Breast epithelium (tissue), 4 donors: ENCODE results near the gene TERB1. TPM values are rescaled to one million over a fixed set of nuclear protein-coding genes. Genes with fewer than 3 reads are reported as not detected.

Experiments used
- DNase-seq, 2 donors: peaks; one replicate each; pipeline ENCODE4 v3.0.0-alpha.2; 2019; ENCODE audit warnings: low spot score in 2 of 2
- H3K27ac ChIP-seq, 2 donors: fragments of 200-600 bp; sonication (generic) in 1 of 2; one replicate each; pipeline ENCODE4 v1.5.1; 2016 to 2019; ENCODE audit warnings: mild to moderate bottlenecking in 1 of 2
- H3K27me3 ChIP-seq, 2 donors: fragments of 200-600 bp; sonication (generic) in 1 of 2; one replicate each; pipeline versions ENCODE4 v1.5.1 to v1.6.0; 2017 to 2019; ENCODE audit warnings: control low read depth in 1 of 2, mild to moderate bottlenecking in 1 of 2
- H3K36me3 ChIP-seq: fragments of 200-600 bp; one replicate; pipeline ENCODE4 v1.5.1; 2019
- H3K4me1 ChIP-seq, 2 donors: fragments of 200-600 bp; sonication (generic); one replicate each; pipeline ENCODE4 v1.5.1; 2016 to 2019; ENCODE audit warnings: control low read depth in 1 of 2
- H3K4me3 ChIP-seq, 3 donors: fragments of 200-600 bp; sonication (generic); 1 replicate in 2 of 3; 2 replicates in 1 of 3; pipeline ENCODE4 v1.5.1; 2016 to 2019; ENCODE audit warnings: mild to moderate bottlenecking in 3 of 3, moderate library complexity in 2 of 3
- H3K9me3 ChIP-seq, 2 donors: fragments of 200-600 bp; sonication (generic) in 1 of 2; one replicate each; pipeline ENCODE4 v1.5.1; 2016 to 2019; ENCODE audit warnings: control low read depth in 1 of 2
- POLR2A ChIP-seq: fragments of 450-650 bp; IDR thresholded peaks from one replicate; pipeline ENCODE4 v1.6.1; 2016; ENCODE audit warnings: antibody characterized with exemption, mild to moderate bottlenecking, moderate library complexity
- POLR2AphosphoS5 ChIP-seq, 3 donors: sonication (generic); formaldehyde crosslinking; IDR thresholded peaks; one replicate each; pipeline ENCODE4 v1.6.1; 2017; ENCODE audit warnings: antibody characterized with exemption in 3 of 3
- intact Hi-C: fragments of 100-400 bp; cut with DNase I; formaldehyde crosslinking; loops from one replicate; pipeline ENCODE4 v1.15.1; 2023; ENCODE audit warnings: low total_unique reads
- total RNA-seq, 3 donors: library from RNA; depleted of rRNA; stranded (reverse); fragments of >200 nt; gene quantifications; one replicate each; pipeline ENCODE4 v1.1.0, GENCODE V29; 2016
- TF ChIP-seq, protein P1 (sequence below), 3 donors: fragments of 450-650 bp; IDR thresholded peaks; one replicate each; pipeline ENCODE4 v1.5.1; 2016 to 2017; ENCODE audit warnings: antibody characterized with exemption in 3 of 3, mild to moderate bottlenecking in 3 of 3, moderate library complexity in 3 of 3

Gene TERB1
- total RNA-seq, 3 donors from 2014 or later = 0.33 to 0.64 (median 0.59) TPM

GRCh38 chr16:66841366-66841765, 40.0 kb upstream of the TERB1 start:
- intact Hi-C loops = no loop called here
- H3K27me3 ChIP-seq = peaks cover 0 to 17% of the 10 kb centered on the region in 2 donors
- DNase-seq = no peak
- H3K9me3 ChIP-seq = no peaks in the 10 kb centered on the region
- peaks cover 4 to 6% of the 10 kb centered on the region in 2 donors for H3K4me1 ChIP-seq
- TF ChIP-seq POLR2AphosphoS5 (IDR thresholded peaks at IDR 0.05) (no peak), POLR2A (no peak)
- TF ChIP-seq, protein P1, sequence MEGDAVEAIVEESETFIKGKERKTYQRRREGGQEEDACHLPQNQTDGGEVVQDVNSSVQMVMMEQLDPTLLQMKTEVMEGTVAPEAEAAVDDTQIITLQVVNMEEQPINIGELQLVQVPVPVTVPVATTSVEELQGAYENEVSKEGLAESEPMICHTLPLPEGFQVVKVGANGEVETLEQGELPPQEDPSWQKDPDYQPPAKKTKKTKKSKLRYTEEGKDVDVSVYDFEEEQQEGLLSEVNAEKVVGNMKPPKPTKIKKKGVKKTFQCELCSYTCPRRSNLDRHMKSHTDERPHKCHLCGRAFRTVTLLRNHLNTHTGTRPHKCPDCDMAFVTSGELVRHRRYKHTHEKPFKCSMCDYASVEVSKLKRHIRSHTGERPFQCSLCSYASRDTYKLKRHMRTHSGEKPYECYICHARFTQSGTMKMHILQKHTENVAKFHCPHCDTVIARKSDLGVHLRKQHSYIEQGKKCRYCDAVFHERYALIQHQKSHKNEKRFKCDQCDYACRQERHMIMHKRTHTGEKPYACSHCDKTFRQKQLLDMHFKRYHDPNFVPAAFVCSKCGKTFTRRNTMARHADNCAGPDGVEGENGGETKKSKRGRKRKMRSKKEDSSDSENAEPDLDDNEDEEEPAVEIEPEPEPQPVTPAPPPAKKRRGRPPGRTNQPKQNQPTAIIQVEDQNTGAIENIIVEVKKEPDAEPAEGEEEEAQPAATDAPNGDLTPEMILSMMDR (IDR thresholded peaks at IDR 0.05) = no peak
- no peak overlapping the region for H3K27ac ChIP-seq
- no peaks in the 10 kb centered on the region for H3K36me3 ChIP-seq
- no peak overlapping the region for H3K4me3 ChIP-seq

GRCh38 chr16:66840883-66841282, 39.5 kb upstream of the TERB1 start:
- Histone ChIP-seq H3K36me3 (no peaks in the 10 kb centered on the region), H3K27me3 (peaks cover 0 to 14% of the 10 kb centered on the region in 2 donors), H3K9me3 (no peaks in the 10 kb centered on the region), H3K4me3 (no peak overlapping the region), H3K27ac (no peak overlapping the region), H3K4me1 (peaks cover 4 to 6% of the 10 kb centered on the region in 2 donors)
- TF ChIP-seq, protein P1 (IDR thresholded peaks at IDR 0.05) = no peak
- TF ChIP-seq POLR2AphosphoS5 (IDR thresholded peaks at IDR 0.05) = no peak
- no peak for TF ChIP-seq POLR2A
- DNase-seq = no peak
- intact Hi-C loops = no loop called here

DNA sequence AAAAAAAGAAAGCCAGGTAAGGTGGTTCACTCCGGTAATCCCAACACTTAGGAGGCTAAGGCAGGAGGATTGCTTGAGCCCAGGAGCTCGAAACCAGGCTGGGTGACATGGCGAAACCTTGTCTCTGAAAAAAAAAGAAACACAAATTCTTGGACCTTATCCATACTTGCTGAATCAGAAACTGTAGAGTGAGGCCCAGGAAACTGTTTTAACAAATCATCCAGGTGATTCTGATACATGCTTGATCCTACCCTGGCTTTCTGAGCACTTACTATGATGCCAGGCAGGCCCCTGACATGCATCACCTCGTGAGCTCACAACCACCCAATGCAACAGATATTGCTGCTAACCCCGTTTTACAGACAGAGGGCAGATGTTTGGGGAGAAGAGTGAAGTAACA, 33.4 kb upstream of the TERB1 start:
- TF ChIP-seq, protein P1 (IDR thresholded peaks at IDR 0.05) = no peak
- no peak for TF ChIP-seq POLR2AphosphoS5 (IDR thresholded peaks at IDR 0.05)
- no peak for TF ChIP-seq POLR2A

GRCh38 chr16:66832661-66833305, 31.4 kb upstream of the TERB1 start:
- intact Hi-C loops = no loop called here
- H3K27ac ChIP-seq = no peak overlapping the region
- TF ChIP-seq POLR2A = no peak
- TF ChIP-seq, protein P1 (IDR thresholded peaks at IDR 0.05) = no peak
- no peak for TF ChIP-seq POLR2AphosphoS5 (IDR thresholded peaks at IDR 0.05)
- no peaks in the 10 kb centered on the region for H3K4me1 ChIP-seq
- H3K9me3 ChIP-seq = no peaks in the 10 kb centered on the region
- no peak overlapping the region for H3K4me3 ChIP-seq
- no peak for DNase-seq
- H3K36me3 ChIP-seq = no peaks in the 10 kb centered on the region
- no peaks in the 10 kb centered on the region for H3K27me3 ChIP-seq

More for the DNA sequence above, 33.4 kb upstream of the TERB1 start:
- no peaks in the 10 kb centered on the region for H3K36me3 ChIP-seq
- H3K4me1 ChIP-seq = no peaks in the 10 kb centered on the region
- H3K27me3 ChIP-seq = no peaks in the 10 kb centered on the region
- intact Hi-C loops = no loop called here
- no peaks in the 10 kb centered on the region for H3K9me3 ChIP-seq
- H3K27ac ChIP-seq = no peak overlapping the region
- no peak overlapping the region for H3K4me3 ChIP-seq
- DNase-seq = no peak

DNA sequence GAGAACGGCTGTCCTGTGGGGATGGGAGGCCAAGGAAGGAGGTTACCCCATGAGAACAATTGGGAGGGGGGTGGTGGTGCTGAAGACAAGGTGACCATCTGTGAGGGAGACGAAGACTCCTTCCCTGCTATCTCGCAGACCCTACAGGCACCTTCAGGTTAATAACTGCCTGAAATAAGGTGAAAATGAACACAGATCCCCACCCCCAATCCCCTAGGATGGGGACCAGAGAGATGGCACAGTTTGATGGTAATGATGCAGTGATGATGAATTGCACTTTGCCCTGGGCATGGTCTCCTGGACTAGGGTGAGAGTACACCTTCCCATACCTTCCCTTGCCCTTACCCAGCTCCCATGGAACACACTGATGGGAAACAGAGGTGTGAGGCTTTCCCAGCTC, 30.8 kb upstream of the TERB1 start:
- intact Hi-C loops = no loop called here
- H3K27me3 ChIP-seq = no peaks in the 10 kb centered on the region
- H3K4me3 ChIP-seq = no peak overlapping the region
- no peak overlapping the region for H3K27ac ChIP-seq
- TF ChIP-seq, protein P1 (IDR thresholded peaks at IDR 0.05) = no peak
- TF ChIP-seq POLR2AphosphoS5 (IDR thresholded peaks at IDR 0.05) (no peak), POLR2A (no peak)
- DNase-seq = no peak
- H3K9me3 ChIP-seq = no peaks in the 10 kb centered on the region
- H3K36me3 ChIP-seq = no peaks in the 10 kb centered on the region
- no peaks in the 10 kb centered on the region for H3K4me1 ChIP-seq
